PC-3 (cell line): ENCODE measurements around the gene ACBD5. TPM values are rescaled to one million over a fixed set of nuclear protein-coding genes. Genes with fewer than 3 reads are reported as not detected.

Experiments
- ATAC-seq: fragments of 200-7000 bp; cut with Tn5 transposase; 2 replicates; pipeline ENCODE4 v1.9.1; 2020; ENCODE audit warnings: mild to moderate bottlenecking, moderate library complexity
- BruUV-seq: library from RNA; stranded (reverse); fragments of 400-500 nt; replicated peaks from 2 replicates; lab custom pipeline; 2021; lab: Mats Ljungman, UMichigan
- CTCF ChIA-PET: fragments of 300-600 bp; sonication (Branson Sonifier 250); formaldehyde crosslinking; loops from one replicate; lab custom pipeline; 2022; ENCODE audit warnings: antibody characterized with exemption; lab: Charles Lee
- POLR2A ChIA-PET: fragments of 300-600 bp; sonication (Branson Sonifier 250); formaldehyde crosslinking; loops from one replicate; lab custom pipeline; 2022; ENCODE audit warnings: antibody characterized with exemption; ENCODE audit not compliant: unreplicated experiment; lab: Charles Lee
- DNase-seq: peaks from one replicate; pipeline ENCODE4 v3.0.0-alpha.2; 2015
- H2AFZ ChIP-seq: fragments of 300-600 bp; sonication (generic); 2 replicates; pipeline ENCODE4 v1.6.0; 2016; ENCODE audit warnings: antibody characterized with exemption, low read length
- H3F3A ChIP-seq: fragments of 300-600 bp; sonication (generic); one replicate; pipeline ENCODE4 v1.6.0; 2017; ENCODE audit warnings: antibody characterized with exemption, low read length, control low read depth, mild to moderate bottlenecking; ENCODE audit not compliant: unreplicated experiment
- H3K27ac ChIP-seq: fragments of 300-600 bp; sonication (generic); 2 replicates; pipeline ENCODE4 v1.5.1; 2016; ENCODE audit warnings: mild to moderate bottlenecking, low read length
- H3K27me3 ChIP-seq: fragments of 300-600 bp; sonication (generic); 2 replicates; pipeline ENCODE4 v1.6.1; 2016; ENCODE audit warnings: low read length, mixed read lengths
- H3K36me3 ChIP-seq: fragments of 300-600 bp; sonication (generic); 2 replicates; pipeline ENCODE4 v1.6.1; 2016; ENCODE audit warnings: low read depth, mixed run types, low read length, mixed read lengths
- H3K4me1 ChIP-seq: fragments of 300-600 bp; sonication (generic); 2 replicates; pipeline ENCODE4 v1.5.1; 2016; ENCODE audit warnings: low read length; ENCODE audit not compliant: insufficient read depth
- H3K4me2 ChIP-seq: fragments of 300-600 bp; sonication (generic); 2 replicates; pipeline ENCODE4 v1.6.0; 2016; ENCODE audit warnings: low read length
- H3K4me3 ChIP-seq: fragments of 300-600 bp; sonication (generic); 2 replicates; pipeline ENCODE4 v1.5.1; 2016; ENCODE audit warnings: mild to moderate bottlenecking, low read length, mixed read lengths
- H3K79me2 ChIP-seq: fragments of 300-600 bp; sonication (generic); 2 replicates; pipeline ENCODE4 v1.6.1; 2017; ENCODE audit warnings: low read length, mixed read lengths
- H3K9ac ChIP-seq: fragments of 300-600 bp; sonication (generic); 2 replicates; pipeline ENCODE4 v1.6.0; 2016; ENCODE audit warnings: mild to moderate bottlenecking, low read length
- H3K9me2 ChIP-seq: fragments of 300-600 bp; sonication (generic); replicated peaks from 2 replicates; pipeline ENCODE4 v1.6.1; 2016; ENCODE audit warnings: mixed run types, low read length, mixed read lengths
- H3K9me3 ChIP-seq: fragments of 300-600 bp; sonication (generic); 2 replicates; pipeline ENCODE4 v1.6.1; 2016; ENCODE audit warnings: low read length, mixed read lengths
- H4K20me1 ChIP-seq: fragments of 300-600 bp; sonication (generic); 2 replicates; pipeline ENCODE4 v1.6.1; 2016; ENCODE audit warnings: low read length, mixed read lengths
- EZH2 ChIP-seq: fragments of 300-600 bp; sonication (generic); IDR thresholded peaks from one replicate; pipeline ENCODE4 v1.6.1; 2017; ENCODE audit warnings: antibody characterized with exemption, mild to moderate bottlenecking, low read length; ENCODE audit not compliant: unreplicated experiment
- EZH2phosphoT487 ChIP-seq: fragments of 300-600 bp; sonication (generic); IDR thresholded peaks from 2 replicates; pipeline ENCODE4 v1.6.1; 2018; ENCODE audit warnings: mild to moderate bottlenecking, antibody characterized with exemption, low read length, borderline replicate concordance
- intact Hi-C: fragments of 100-400 bp; cut with micrococcal nuclease; formaldehyde crosslinking; loops from 2 replicates; pipeline ENCODE4 v1.9.0; 2023
- total RNA-seq: library from RNA; depleted of rRNA; stranded (reverse); fragments of >200 nt; gene quantifications from 2 replicates; pipeline ENCODE4 v1.2.3, GENCODE V29; 2014
- TF ChIP-seq, protein P1 (sequence below): fragments of 300-600 bp; sonication (generic); conservative IDR thresholded peaks from 2 replicates; pipeline ENCODE4 v1.5.1; 2017; ENCODE audit warnings: antibody characterized with exemption, low read depth, mild to moderate bottlenecking, low read length

Gene ACBD5
- total RNA-seq, 1 experiment from 2014 or later: 10.7 TPM

DNA sequence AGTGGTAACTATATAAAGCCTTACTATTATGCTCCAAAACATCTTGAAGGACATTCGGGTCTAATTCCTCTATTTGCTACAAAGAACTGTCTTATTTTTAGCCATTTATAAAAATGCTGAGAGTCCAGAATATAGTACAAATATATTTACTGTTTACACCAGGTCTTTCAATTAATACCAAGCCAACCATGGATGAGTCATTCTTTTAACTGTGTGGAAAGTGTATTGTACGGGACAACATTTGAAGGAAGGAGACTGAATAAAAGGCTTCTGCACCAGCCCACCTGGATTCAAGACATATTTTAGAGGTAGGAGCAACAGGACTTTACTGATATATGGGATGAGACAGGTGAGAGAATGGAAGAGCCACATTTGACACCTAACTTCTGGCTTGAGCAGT is 50.1 kb downstream of the ACBD5 start:
- intact Hi-C loops: loop anchor here (5.0 kb wide), 1 partner anchor 33 kb away; the partner anchor contains the start of gene MASTL
- Histone ChIP-seq H4K20me1 (no peaks in the 10 kb centered on the region), H3K4me3 (no peak overlapping the region)

DNA sequence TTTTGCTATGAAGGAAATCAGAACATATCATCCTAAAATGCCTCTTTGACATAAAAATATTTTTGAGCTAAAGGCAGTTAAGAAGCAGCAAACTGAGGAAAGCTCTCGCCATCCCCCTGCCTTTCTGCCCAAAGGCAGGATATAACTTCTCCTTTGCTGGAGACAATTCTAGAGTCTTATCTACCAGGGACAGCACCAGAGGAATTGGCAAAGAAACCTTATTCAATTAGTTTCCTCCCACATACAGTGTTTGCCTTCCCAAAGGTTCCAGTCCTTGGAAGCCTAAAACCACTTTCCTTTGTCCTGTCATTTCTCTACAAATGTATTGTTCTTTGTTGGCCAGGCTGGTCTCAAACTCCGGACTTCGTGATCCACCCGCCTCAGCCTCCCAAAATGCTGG is 51.7 kb downstream of the ACBD5 start:
- CTCF ChIA-PET: no interaction called here
- Histone ChIP-seq H3F3A (no peaks in the 10 kb centered on the region), H3K9ac (no peak overlapping the region), H3K9me2 (no peaks in the 10 kb centered on the region), H3K36me3 (no peaks in the 10 kb centered on the region; the same call in 1 of the 2 replicates), H3K27me3 (no peaks in the 10 kb centered on the region), H3K4me1 (peaks cover 5% of the 10 kb centered on the region; the same call in 1 of the 2 replicates), H3K79me2 (no peaks in the 10 kb centered on the region), H3K4me2 (no peak overlapping the region), H2AFZ (no peak overlapping the region), H3K4me3 (no peak overlapping the region), H3K27ac (no peak overlapping the region), H3K9me3 (no peaks in the 10 kb centered on the region), H4K20me1 (no peaks in the 10 kb centered on the region)
- DNase-seq (no peak), ATAC-seq (no peak)
- POLR2A ChIA-PET: no interaction called here
- TF ChIP-seq EZH2phosphoT487 (no peak), EZH2 (no peak)
- TF ChIP-seq, protein P1, sequence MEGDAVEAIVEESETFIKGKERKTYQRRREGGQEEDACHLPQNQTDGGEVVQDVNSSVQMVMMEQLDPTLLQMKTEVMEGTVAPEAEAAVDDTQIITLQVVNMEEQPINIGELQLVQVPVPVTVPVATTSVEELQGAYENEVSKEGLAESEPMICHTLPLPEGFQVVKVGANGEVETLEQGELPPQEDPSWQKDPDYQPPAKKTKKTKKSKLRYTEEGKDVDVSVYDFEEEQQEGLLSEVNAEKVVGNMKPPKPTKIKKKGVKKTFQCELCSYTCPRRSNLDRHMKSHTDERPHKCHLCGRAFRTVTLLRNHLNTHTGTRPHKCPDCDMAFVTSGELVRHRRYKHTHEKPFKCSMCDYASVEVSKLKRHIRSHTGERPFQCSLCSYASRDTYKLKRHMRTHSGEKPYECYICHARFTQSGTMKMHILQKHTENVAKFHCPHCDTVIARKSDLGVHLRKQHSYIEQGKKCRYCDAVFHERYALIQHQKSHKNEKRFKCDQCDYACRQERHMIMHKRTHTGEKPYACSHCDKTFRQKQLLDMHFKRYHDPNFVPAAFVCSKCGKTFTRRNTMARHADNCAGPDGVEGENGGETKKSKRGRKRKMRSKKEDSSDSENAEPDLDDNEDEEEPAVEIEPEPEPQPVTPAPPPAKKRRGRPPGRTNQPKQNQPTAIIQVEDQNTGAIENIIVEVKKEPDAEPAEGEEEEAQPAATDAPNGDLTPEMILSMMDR: no peak
- intact Hi-C loops: no loop called here
- BruUV-seq: no TSS peak

More for the DNA sequence above, 50.1 kb downstream of the ACBD5 start:
- H3K36me3 ChIP-seq: no peaks in the 10 kb centered on the region; the same call in 1 of the 2 replicates
- peaks cover 5% of the 10 kb centered on the region; the same call in 1 of the 2 replicates for H3K4me1 ChIP-seq
- no peaks in the 10 kb centered on the region for H3K9me2 ChIP-seq
- no peak overlapping the region for H2AFZ ChIP-seq
- ChIA-PET CTCF (no interaction called here), POLR2A (no interaction called here)
- no peaks in the 10 kb centered on the region for H3K27me3 ChIP-seq
- no peaks in the 10 kb centered on the region for H3F3A ChIP-seq
- no peak overlapping the region for H3K27ac ChIP-seq
- DNase-seq (peak; percentile 12), ATAC-seq (peak; percentile 51)
- no peaks in the 10 kb centered on the region for H3K9me3 ChIP-seq
- BruUV-seq: no TSS peak
- H3K79me2 ChIP-seq: no peaks in the 10 kb centered on the region
- TF ChIP-seq EZH2phosphoT487 (no peak), EZH2 (no peak)
- TF ChIP-seq, protein P1: no peak
- no peak overlapping the region for H3K4me2 ChIP-seq
- no peak overlapping the region for H3K9ac ChIP-seq

DNA sequence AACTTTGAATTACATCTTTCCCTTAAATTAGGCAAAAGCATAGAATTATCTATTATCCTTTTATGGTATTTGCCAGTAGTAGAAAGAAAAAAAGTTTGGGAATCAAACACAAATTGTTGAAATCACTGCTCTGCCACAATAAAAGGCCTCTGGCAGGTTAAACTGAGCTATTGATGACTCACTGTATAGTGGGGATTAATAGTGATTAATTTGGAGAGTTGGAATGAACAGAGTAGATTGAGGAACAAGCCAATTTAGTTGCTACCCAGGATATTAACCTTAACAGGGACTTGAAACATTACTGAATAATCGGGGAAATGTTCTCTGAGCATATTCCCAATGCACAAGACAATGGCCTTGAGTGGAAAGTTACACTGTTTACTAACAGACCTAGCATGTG is 52.3 kb downstream of the ACBD5 start:
- no TSS peak for BruUV-seq
- H3K27ac ChIP-seq: no peak overlapping the region
- no peak for TF ChIP-seq EZH2
- TF ChIP-seq, protein P1: no peak
- no peak for TF ChIP-seq EZH2phosphoT487
- H3K4me3 ChIP-seq: no peak overlapping the region
- no peak for DNase-seq
- H3K4me2 ChIP-seq: no peak overlapping the region
- H3K79me2 ChIP-seq: no peaks in the 10 kb centered on the region
- no peaks in the 10 kb centered on the region for H3K9me2 ChIP-seq
- POLR2A ChIA-PET: interaction anchor here (0.6 kb wide), 1 partner anchor 88 kb away, joined by 3 read pairs; no protein-coding TSS in a partner anchor
- no peak overlapping the region for H3K9ac ChIP-seq
- no peak overlapping the region for H2AFZ ChIP-seq
- H3F3A ChIP-seq: no peaks in the 10 kb centered on the region
- intact Hi-C loops: no loop called here
- H4K20me1 ChIP-seq: no peaks in the 10 kb centered on the region
- no peaks in the 10 kb centered on the region for H3K27me3 ChIP-seq
- ATAC-seq: no peak
- CTCF ChIA-PET: no interaction called here
- peaks cover 5% of the 10 kb centered on the region; the same call in 1 of the 2 replicates for H3K4me1 ChIP-seq
- H3K9me3 ChIP-seq: no peaks in the 10 kb centered on the region
- H3K36me3 ChIP-seq: no peaks in the 10 kb centered on the region; the same call in 1 of the 2 replicates
